BLaER1 treated with 17β-estradiol and CSF1 and Interleukin-3, amounts not matched to agents 10 nM and 100 nM (cell line): ENCODE data around the gene PNPLA7.

ENCODE experiments used
- H3K27ac ChIP-seq, 11 experiments: shearing (Covaris generic); formaldehyde crosslinking; 2 replicates each; pipeline ENCODE4 v1.8.1; 2022
- H3K27me3 ChIP-seq, 11 experiments: shearing (Covaris generic); formaldehyde crosslinking; 2 replicates each; pipeline ENCODE4 v1.8.1; 2022
- H3K36me3 ChIP-seq, 11 experiments: shearing (Covaris generic); formaldehyde crosslinking; 2 replicates each; pipeline ENCODE4 v1.8.1; 2022
- H3K4me1 ChIP-seq, 10 experiments: shearing (Covaris generic); formaldehyde crosslinking; 2 replicates each; pipeline ENCODE4 v1.8.1; 2022
- H3K4me2 ChIP-seq, 11 experiments: shearing (Covaris generic); formaldehyde crosslinking; 2 replicates each; pipeline ENCODE4 v1.8.1; 2022
- H3K4me3 ChIP-seq, 10 experiments: shearing (Covaris generic); formaldehyde crosslinking; 2 replicates each; pipeline ENCODE4 v1.8.1; 2022
- H3K9ac ChIP-seq, 11 experiments: shearing (Covaris generic); formaldehyde crosslinking; 2 replicates each; pipeline ENCODE4 v1.8.1; 2022
- H3K9me3 ChIP-seq, 11 experiments: shearing (Covaris generic); formaldehyde crosslinking; replicated peaks in 1 of 11; 2 replicates each; pipeline ENCODE4 v1.8.1; 2022
- H4K20me1 ChIP-seq, 11 experiments: shearing (Covaris generic); formaldehyde crosslinking; 2 replicates each; pipeline ENCODE4 v1.8.1; 2022
- Cebpa-rat ChIP-seq, 11 experiments: shearing (Covaris generic); IDR thresholded peaks; 2 replicates each; pipeline ENCODE4 v1.8.1; 2022

The PNPLA7 gene

GRCh38 chr9:137531099-137531765 lies 19.0 kb downstream of the PNPLA7 start:
- Histone ChIP-seq H3K27ac (peak overlapping the region in 9 of 11 experiments; percentile 22 to 60 (median 50); a peak in 17 of 22 replicates), H4K20me1 (peaks cover 0 to 10% (median 0%) of the 10 kb centered on the region in 11 experiments; a peak in 1 of 22 replicates), H3K4me3 (no peak overlapping the region; a peak in 1 of 20 replicates), H3K9ac (peak overlapping the region in 10 of 11 experiments; percentile 9 to 62 (median 36); a peak in 17 of 22 replicates), H3K27me3 (no peaks in the 10 kb centered on the region), H3K9me3 (peaks cover 3 to 42% (median 37%) of the 10 kb centered on the region in 11 experiments; a peak in 21 of 22 replicates), H3K36me3 (peaks cover 0 to 19% (median 0%) of the 10 kb centered on the region in 11 experiments; a peak in 9 of 22 replicates), H3K4me2 (peak overlapping the region; percentile 70 to 88 (median 79)), H3K4me1 (peaks cover 47 to 75% (median 64%) of the 10 kb centered on the region in 10 experiments)
- no peak for TF ChIP-seq Cebpa-rat (IDR thresholded peaks at IDR 0.05)

GRCh38 chr9:137530331-137530730 lies 19.9 kb downstream of the PNPLA7 start:
- H3K4me3 ChIP-seq = no peak overlapping the region
- H3K4me1 ChIP-seq = peaks cover 48 to 79% (median 69%) of the 10 kb centered on the region in 10 experiments
- H3K9ac ChIP-seq = peak overlapping the region in 6 of 11 experiments; percentile 9 to 62 (median 40); a peak in 7 of 22 replicates
- peak overlapping the region; percentile 70 to 88 (median 79) for H3K4me2 ChIP-seq
- TF ChIP-seq Cebpa-rat (IDR thresholded peaks at IDR 0.05) = no peak
- peak overlapping the region in 9 of 11 experiments; percentile 22 to 60 (median 50); a peak in 15 of 22 replicates for H3K27ac ChIP-seq
- H3K27me3 ChIP-seq = no peaks in the 10 kb centered on the region
- peaks cover 0 to 33% (median 28%) of the 10 kb centered on the region in 11 experiments; a peak in 18 of 22 replicates for H3K9me3 ChIP-seq
- H3K36me3 ChIP-seq = peaks cover 0 to 19% (median 0%) of the 10 kb centered on the region in 11 experiments; a peak in 9 of 22 replicates
- H4K20me1 ChIP-seq = peaks cover 0 to 10% (median 0%) of the 10 kb centered on the region in 11 experiments; a peak in 1 of 22 replicates

- H3K4me2 ChIP-seq = peak overlapping the region; percentile 62 to 93 (median 71); a peak in 18 of 22 replicates
- no peak overlapping the region for H3K9ac ChIP-seq
These were observed 25.3 kb downstream of the PNPLA7 start for GRCh38 chr9:137524981-137525317.

GRCh38 chr9:137524161-137524980 lies 25.8 kb downstream of the PNPLA7 start:
- Histone ChIP-seq H3K36me3 (peaks cover 0 to 26% (median 6%) of the 10 kb centered on the region in 11 experiments; a peak in 9 of 22 replicates), H3K9me3 (peaks cover 0 to 9% (median 0%) of the 10 kb centered on the region in 11 experiments; a peak in 1 of 22 replicates), H3K4me3 (no peak overlapping the region), H3K27me3 (no peaks in the 10 kb centered on the region), H3K4me2 (peak overlapping the region in 5 of 11 experiments; percentile 65 to 71 (median 68); a peak in 6 of 22 replicates), H3K4me1 (peaks cover 29 to 61% (median 43%) of the 10 kb centered on the region in 10 experiments), H3K9ac (no peak overlapping the region), H3K27ac (no peak overlapping the region), H4K20me1 (no peaks in the 10 kb centered on the region)
- no peak for TF ChIP-seq Cebpa-rat (IDR thresholded peaks at IDR 0.05)

More at GRCh38 chr9:137524981-137525317, 25.3 kb downstream of the PNPLA7 start:
- no peak overlapping the region for H3K27ac ChIP-seq
- H4K20me1 ChIP-seq = no peaks in the 10 kb centered on the region
- no peaks in the 10 kb centered on the region for H3K27me3 ChIP-seq
- H3K36me3 ChIP-seq = peaks cover 0 to 21% (median 6%) of the 10 kb centered on the region in 11 experiments; a peak in 9 of 22 replicates
- peaks cover 0 to 9% (median 0%) of the 10 kb centered on the region in 11 experiments; a peak in 1 of 22 replicates for H3K9me3 ChIP-seq
- no peak overlapping the region for H3K4me3 ChIP-seq
- no peak for TF ChIP-seq Cebpa-rat (IDR thresholded peaks at IDR 0.05)
- H3K4me1 ChIP-seq = peaks cover 26 to 61% (median 45%) of the 10 kb centered on the region in 10 experiments

GRCh38 chr9:137522746-137523455 lies 27.3 kb downstream of the PNPLA7 start:
- no peak overlapping the region for H3K4me3 ChIP-seq
- H4K20me1 ChIP-seq = no peaks in the 10 kb centered on the region
- H3K27ac ChIP-seq = no peak overlapping the region
- H3K36me3 ChIP-seq = peaks cover 0 to 29% (median 6%) of the 10 kb centered on the region in 11 experiments; a peak in 9 of 22 replicates
- no peak overlapping the region for H3K9ac ChIP-seq
- no peaks in the 10 kb centered on the region for H3K27me3 ChIP-seq
- peaks cover 0 to 9% (median 0%) of the 10 kb centered on the region in 11 experiments; a peak in 1 of 22 replicates for H3K9me3 ChIP-seq
- H3K4me2 ChIP-seq = no peak overlapping the region
- peaks cover 26 to 53% (median 39%) of the 10 kb centered on the region in 10 experiments for H3K4me1 ChIP-seq
- no peak for TF ChIP-seq Cebpa-rat (IDR thresholded peaks at IDR 0.05)

GRCh38 chr9:137521405-137521985 lies 28.7 kb downstream of the PNPLA7 start:
- Histone ChIP-seq H3K4me1 (peaks cover 12 to 39% (median 25%) of the 10 kb centered on the region in 10 experiments; a peak in 19 of 20 replicates), H3K27me3 (no peaks in the 10 kb centered on the region), H3K4me2 (no peak overlapping the region), H3K27ac (no peak overlapping the region), H3K9ac (no peak overlapping the region), H4K20me1 (no peaks in the 10 kb centered on the region), H3K9me3 (peaks cover 0 to 9% (median 0%) of the 10 kb centered on the region in 11 experiments; a peak in 1 of 22 replicates), H3K4me3 (no peak overlapping the region), H3K36me3 (peaks cover 0 to 29% (median 6%) of the 10 kb centered on the region in 11 experiments; a peak in 9 of 22 replicates)
- no peak for TF ChIP-seq Cebpa-rat (IDR thresholded peaks at IDR 0.05)

GRCh38 chr9:137520614-137521404 lies 29.4 kb downstream of the PNPLA7 start:
- no peak overlapping the region for H3K9ac ChIP-seq
- no peak for TF ChIP-seq Cebpa-rat (IDR thresholded peaks at IDR 0.05)
- no peak overlapping the region for H3K4me3 ChIP-seq

More at GRCh38 chr9:137520614-137521404, 29.4 kb downstream of the PNPLA7 start:
- H3K4me2 ChIP-seq = no peak overlapping the region
- H3K9me3 ChIP-seq = peaks cover 0 to 9% (median 0%) of the 10 kb centered on the region in 11 experiments; a peak in 1 of 22 replicates
- H3K27me3 ChIP-seq = no peaks in the 10 kb centered on the region
- peaks cover 0 to 29% (median 6%) of the 10 kb centered on the region in 11 experiments; a peak in 9 of 22 replicates for H3K36me3 ChIP-seq
- no peaks in the 10 kb centered on the region for H4K20me1 ChIP-seq
- peaks cover 6 to 33% (median 19%) of the 10 kb centered on the region in 10 experiments; a peak in 18 of 20 replicates for H3K4me1 ChIP-seq
- H3K27ac ChIP-seq = no peak overlapping the region
